ENCODE data around the gene ALDH16A1.
A peak's percentile ranks its signal among the peaks of the same experiment; 100 is the strongest.

ALDH16A1 gene

DNA sequence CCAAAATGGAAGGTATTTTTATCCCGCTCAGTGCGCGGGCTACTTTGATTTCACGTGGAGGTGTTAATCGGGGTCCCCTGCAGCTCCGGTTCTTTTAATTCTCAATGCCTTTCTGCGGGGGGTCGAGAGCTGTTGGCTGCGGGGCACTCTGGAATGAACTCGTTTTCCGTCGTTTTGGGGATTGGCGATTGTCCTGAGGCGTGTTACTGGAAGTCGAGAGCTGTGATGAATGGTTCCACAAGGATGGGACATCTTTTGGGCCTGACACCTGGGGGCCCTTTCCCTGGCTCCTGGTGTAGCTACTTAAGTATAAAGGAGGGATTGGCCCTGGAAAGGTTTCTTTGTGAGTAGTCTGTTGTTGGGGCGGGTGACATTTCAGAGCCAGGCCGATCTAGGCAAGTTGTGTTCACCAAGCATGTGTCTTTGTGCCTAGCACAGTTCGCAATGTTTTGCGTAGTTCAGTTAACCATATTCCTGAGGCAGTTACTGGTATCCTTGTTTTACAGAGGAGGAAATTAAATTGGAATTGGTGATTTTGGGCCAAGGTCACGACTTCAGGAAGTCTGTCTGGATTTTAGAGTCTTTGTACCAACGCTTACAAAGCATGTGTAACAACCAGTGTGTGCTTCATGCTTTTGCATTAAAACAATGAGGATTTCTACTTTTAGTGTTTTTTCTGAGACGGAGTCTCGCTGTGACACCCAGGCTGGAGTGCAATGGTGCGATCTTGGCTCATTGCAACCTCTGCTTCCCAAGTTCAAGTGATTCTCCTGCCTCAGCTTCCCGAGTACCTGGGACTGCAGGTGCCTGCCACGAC is 35.2 kb downstream of the ALDH16A1 start:
- DNase-seq (ENCODE audit: low read depth in 2 of 2), result no peak

- no peak for DNase-seq (ENCODE audit: low read depth in 2 of 2)
Observed at GRCh38 chr19:49488863-49489537, 36.0 kb downstream of the ALDH16A1 start.

GRCh38 chr19:49489601-49490167 is 36.7 kb downstream of the ALDH16A1 start:
- no peak for DNase-seq (ENCODE audit: low read depth in 2 of 2)

GRCh38 chr19:49490287-49491029 is 37.4 kb downstream of the ALDH16A1 start:
- DNase-seq (ENCODE audit: low read depth in 2 of 2), result no peak

GRCh38 chr19:49491030-49491803 is 38.2 kb downstream of the ALDH16A1 start:
- no peak for DNase-seq (ENCODE audit: low read depth in 2 of 2)

DNA sequence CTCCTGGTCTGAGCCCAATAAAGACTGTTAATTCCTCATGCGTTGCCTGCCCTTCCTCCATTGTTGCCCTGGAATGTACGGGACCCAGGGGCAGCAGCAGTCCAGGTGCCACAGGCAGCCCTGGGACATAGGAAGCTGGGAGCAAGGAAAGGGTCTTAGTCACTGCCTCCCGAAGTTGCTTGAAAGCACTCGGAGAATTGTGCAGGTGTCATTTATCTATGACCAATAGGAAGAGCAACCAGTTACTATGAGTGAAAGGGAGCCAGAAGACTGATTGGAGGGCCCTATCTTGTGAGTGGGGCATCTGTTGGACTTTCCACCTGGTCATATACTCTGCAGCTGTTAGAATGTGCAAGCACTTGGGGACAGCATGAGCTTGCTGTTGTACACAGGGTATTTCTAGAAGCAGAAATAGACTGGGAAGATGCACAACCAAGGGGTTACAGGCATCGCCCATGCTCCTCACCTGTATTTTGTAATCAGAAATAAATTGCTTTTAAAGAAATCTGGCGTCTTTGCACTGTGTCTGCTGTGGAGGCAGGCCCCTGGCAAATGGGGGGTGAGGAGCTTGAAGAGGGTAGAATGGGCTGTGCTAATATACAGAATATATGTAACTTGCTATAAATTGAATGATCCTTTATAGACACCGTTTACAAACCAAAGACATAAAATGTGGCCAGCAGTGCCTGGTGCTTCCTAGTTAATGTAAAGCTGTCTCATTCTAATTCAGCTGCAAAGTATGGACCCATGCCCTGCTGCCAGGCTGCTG is 39.0 kb downstream of the ALDH16A1 start:
- no peak for DNase-seq (ENCODE audit: low read depth in 2 of 2)

DNA sequence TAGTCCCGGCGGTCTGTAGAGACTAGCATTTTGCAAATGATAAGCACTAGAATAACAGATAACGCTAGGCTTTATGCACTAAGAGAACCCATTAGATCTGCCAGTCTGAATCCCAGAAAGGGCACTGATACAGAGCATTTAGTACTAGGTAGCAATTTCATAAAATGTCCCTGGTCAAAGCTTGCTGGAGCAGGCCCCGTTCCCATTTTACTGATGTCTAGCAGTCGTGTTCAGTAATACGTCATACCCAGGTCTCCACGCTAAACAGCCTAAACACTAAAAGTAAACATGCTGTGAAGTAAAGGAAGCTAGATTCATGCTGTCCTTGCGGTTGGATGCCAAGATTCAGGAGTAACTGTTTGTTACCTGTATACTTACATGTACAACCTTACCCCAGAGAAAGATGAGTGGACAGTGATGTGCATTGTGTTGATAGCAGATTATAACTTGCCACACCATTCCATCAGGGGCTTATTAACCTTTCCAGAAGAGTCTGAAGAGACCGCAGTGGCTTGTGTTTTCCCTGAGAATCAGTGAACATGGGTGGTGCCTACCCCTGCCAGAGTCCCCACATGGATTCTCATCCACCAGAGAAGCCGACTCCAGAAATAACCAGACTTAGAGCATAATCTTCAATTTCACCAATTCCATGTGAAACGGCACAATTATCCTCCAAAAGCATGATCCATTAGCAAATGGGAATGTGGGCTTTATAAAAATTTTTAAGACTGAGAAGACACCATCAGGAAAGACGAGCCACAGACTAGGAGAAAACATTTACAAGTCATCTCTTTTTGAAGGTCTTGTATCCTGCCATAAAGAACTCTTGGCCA is 39.8 kb downstream of the ALDH16A1 start:
- no peak for DNase-seq (ENCODE audit: low read depth in 2 of 2)

DNA sequence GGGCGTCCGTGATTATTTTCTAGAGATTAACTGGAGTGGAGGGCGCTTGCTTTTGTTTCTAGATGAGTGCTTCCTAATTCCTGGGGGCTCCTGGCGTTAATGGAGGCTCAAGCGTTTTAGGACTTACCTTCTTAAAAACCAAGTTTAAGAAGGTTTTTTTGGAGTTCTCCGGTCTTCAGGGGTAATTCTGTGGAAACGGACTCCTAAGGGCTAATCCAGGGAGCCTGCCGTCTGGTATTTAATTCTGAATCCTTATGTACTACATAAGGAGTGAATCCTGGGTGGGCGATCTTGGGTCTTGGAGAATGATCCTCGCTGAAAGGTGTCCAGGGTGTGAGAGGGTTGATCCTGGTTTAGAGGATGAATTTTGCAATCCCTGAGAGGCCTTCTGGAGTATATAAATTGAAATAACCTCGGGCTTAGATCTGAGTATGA is 43.6 kb downstream of the ALDH16A1 start:
- DNase-seq (ENCODE audit: low read depth in 2 of 2), result no peak

- DNase-seq (ENCODE audit: low read depth in 2 of 2), result peak; percentile 41 to 42
Observed at GRCh38 chr19:49497047-49497788, 44.2 kb downstream of the ALDH16A1 start.

- no peak for DNase-seq (ENCODE audit: low read depth in 2 of 2)
Observed at GRCh38 chr19:49497789-49498103, 44.7 kb downstream of the ALDH16A1 start.

GRCh38 chr19:49498475-49498874 is 45.5 kb downstream of the ALDH16A1 start:
- DNase-seq (ENCODE audit: low read depth in 2 of 2), result no peak

- no peak for DNase-seq (ENCODE audit: low read depth in 2 of 2)
Observed at GRCh38 chr19:49499030-49499670, 46.1 kb downstream of the ALDH16A1 start.

- DNase-seq (ENCODE audit: low read depth in 2 of 2), result no peak
Observed at GRCh38 chr19:49502866-49503581, 50.0 kb downstream of the ALDH16A1 start.

DNA sequence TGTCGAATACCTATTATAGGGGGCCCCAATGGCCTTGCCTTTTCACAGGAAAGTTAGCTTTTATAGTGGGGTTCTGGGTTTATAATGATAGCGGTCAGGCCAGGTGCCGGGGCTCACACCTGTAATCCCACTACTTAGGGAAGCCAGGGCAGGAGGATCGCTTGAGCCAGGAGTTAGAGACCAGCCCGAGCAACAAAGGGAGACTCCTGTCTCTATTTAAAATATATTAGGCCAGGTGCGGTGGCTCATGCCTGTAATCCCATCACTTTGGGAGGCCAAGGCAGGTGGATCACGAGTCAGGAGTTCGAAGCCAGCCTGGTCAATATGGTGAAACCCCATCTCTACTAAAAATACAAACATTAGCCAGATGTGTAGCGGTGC is 50.5 kb downstream of the ALDH16A1 start:
- no peak for DNase-seq (ENCODE audit: low read depth in 2 of 2)

DNA sequence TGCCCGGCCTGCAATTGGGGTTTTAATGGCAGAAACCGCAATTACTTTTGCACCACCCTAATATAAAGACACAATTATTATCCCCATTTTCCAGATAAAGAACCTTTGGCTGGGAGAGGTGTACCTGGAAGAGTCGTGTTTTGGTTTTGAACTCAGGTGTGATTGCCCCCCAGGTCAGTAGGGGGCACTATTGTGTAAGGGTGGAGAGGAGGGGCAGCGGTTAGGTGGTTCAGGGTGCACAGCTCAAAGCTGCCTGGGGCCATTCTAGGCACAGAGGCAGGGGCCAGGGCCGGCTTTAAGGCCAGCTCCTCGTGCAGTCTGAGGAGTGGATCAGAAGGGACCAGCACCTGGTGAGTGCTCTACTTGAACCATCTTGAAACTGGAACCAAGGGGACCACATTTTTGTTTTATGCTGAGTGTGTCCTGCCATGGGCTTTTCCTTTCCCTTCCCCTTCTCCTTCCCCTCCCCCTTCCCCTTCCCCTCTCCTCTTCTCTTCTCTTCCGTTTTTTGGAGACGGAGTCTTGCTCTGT is 53.6 kb downstream of the ALDH16A1 start:
- DNase-seq (ENCODE audit: low read depth in 2 of 2), result peak; percentile 60 to 63

GRCh38 chr19:49507803-49508494 is 54.9 kb downstream of the ALDH16A1 start:
- DNase-seq (ENCODE audit: low read depth in 2 of 2), result no peak
